ENCODE data around the gene PTPRCAP. TPM values are rescaled to one million over a fixed set of nuclear protein-coding genes. Genes with fewer than 3 reads are reported as not detected.

The PTPRCAP gene
- total and polyA plus RNA-seq, 9 of the 15 experiments (the other 6 are each of a cell fraction or from before 2014, with no cell fraction given), result 0.22 to 2.0 (median 1.1) TPM; not detected in 4

GRCh38 chr11:67464411-67465188 lies 27.1 kb upstream of the PTPRCAP start (continued):
- TF ChIP-seq KLF13 (tag; IDR thresholded peaks at IDR 0.05; ENCODE audit: borderline replicate concordance, low read depth) (no peak), CXXC5 (CRISPR knock-in tag; IDR thresholded peaks at IDR 0.05) (peak; percentile 41; the same call in 1 of the 2 replicates), DACH1 (IDR thresholded peaks at IDR 0.05; ENCODE audit: partially characterized antibody) (no peak), GTF2F1 (IDR thresholded peaks at IDR 0.05; ENCODE audit: low read depth, low read length) (no peak), NFYB (IDR thresholded peaks at IDR 0.05; ENCODE audit: extremely low read depth, insufficient read length) (no peak), CBFB (CRISPR knock-in tag; IDR thresholded peaks at IDR 0.05) (no peak), NR2C2 (CRISPR knock-in tag; IDR thresholded peaks at IDR 0.05) (no peak), NR2C2 (tag; IDR thresholded peaks at IDR 0.05) (peak; percentile 90), PCBP1 (IDR thresholded peaks at IDR 0.05; ENCODE audit: low read depth, low read length, poor library complexity, severe bottlenecking) (no peak), FOXA3 (CRISPR knock-in tag; conservative IDR thresholded peaks at IDR 0.05 in 1 of 2, IDR thresholded peaks at IDR 0.05 in 1 of 2) (peak in 1 of 2 experiments; percentile 5; a peak in 1 of 4 replicates), HDAC1 (IDR thresholded peaks at IDR 0.05) (peak in 1 of 2 experiments; percentile 36; a peak in 1 of 4 replicates), L3MBTL2 (IDR thresholded peaks at IDR 0.05) (peak; percentile 91), HMG20A (CRISPR knock-in tag; conservative IDR thresholded peaks at IDR 0.05) (no peak), TCF7L2 (IDR thresholded peaks at IDR 0.05; ENCODE audit: low read depth, low read length) (no peak), GABPA (tag; conservative IDR thresholded peaks at IDR 0.05; ENCODE audit: low read depth) (peak; percentile 87), PURB (CRISPR knock-in tag; IDR thresholded peaks at IDR 0.05; ENCODE audit: low read depth) (no peak), TAF9B (IDR thresholded peaks at IDR 0.05; ENCODE audit: partially characterized antibody) (peak; percentile 63), SMC3 (conservative IDR thresholded peaks at IDR 0.05; ENCODE audit: insufficient read depth, low read depth, low read length) (no peak), ZNF778 (CRISPR knock-in tag; IDR thresholded peaks at IDR 0.05) (no peak), SMARCB1 (IDR thresholded peaks at IDR 0.05; ENCODE audit: insufficient read length, low read depth) (no peak), MYNN (IDR thresholded peaks at IDR 0.05) (0 out of 2 replicates have a peak, but pooled peaks have one; percentile 51), MYNN (CRISPR knock-in tag; IDR thresholded peaks at IDR 0.05) (no peak), ZBTB17 (CRISPR knock-in tag; IDR thresholded peaks at IDR 0.05) (peak; percentile 43; the same call in 1 of the 2 replicates), PYGO2 (tag; IDR thresholded peaks at IDR 0.05) (no peak), KDM2B (CRISPR knock-in tag; IDR thresholded peaks at IDR 0.05) (peak; percentile 67; the same call in 1 of the 2 replicates)
- TF ChIP-seq, protein P1, sequence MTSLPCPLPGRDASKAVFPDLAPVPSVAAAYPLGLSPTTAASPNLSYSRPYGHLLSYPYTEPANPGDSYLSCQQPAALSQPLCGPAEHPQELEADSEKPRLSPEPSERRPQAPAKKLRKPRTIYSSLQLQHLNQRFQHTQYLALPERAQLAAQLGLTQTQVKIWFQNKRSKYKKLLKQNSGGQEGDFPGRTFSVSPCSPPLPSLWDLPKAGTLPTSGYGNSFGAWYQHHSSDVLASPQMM (CRISPR knock-in tag; IDR thresholded peaks at IDR 0.05), result 0 out of 2 replicates have a peak, but pooled peaks have one; percentile 31
- TF ChIP-seq, protein P2, sequence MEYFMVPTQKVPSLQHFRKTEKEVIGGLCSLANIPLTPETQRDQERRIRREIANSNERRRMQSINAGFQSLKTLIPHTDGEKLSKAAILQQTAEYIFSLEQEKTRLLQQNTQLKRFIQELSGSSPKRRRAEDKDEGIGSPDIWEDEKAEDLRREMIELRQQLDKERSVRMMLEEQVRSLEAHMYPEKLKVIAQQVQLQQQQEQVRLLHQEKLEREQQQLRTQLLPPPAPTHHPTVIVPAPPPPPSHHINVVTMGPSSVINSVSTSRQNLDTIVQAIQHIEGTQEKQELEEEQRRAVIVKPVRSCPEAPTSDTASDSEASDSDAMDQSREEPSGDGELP (CRISPR knock-in tag; IDR thresholded peaks at IDR 0.05; ENCODE audit: borderline replicate concordance), result peak; percentile 41; the same call in 1 of the 2 replicates
- TF ChIP-seq, protein P3, sequence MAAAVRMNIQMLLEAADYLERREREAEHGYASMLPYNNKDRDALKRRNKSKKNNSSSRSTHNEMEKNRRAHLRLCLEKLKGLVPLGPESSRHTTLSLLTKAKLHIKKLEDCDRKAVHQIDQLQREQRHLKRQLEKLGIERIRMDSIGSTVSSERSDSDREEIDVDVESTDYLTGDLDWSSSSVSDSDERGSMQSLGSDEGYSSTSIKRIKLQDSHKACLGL (CRISPR knock-in tag; IDR thresholded peaks at IDR 0.05; ENCODE audit: borderline replicate concordance, poor library complexity, severe bottlenecking), result no peak
